ENCODE results near the gene USP43.

DNA sequence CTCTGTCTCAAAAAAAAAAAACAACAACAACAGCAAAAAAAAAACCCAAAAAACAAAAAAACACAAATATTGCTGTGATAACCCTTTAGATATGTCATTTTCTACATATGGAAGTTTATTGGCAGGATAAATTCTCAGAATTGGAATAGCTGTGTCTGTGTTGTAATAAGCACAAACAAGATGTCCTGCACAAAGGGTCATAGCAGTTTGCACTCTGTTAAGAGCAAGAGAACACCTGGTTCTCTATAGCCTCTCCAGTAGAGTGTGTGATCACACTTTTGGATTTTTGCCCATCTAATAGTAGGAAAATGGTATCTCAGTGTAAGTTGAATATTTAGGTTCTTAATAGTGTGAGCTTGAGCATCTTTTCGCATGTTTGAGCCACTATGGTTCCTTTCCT is 60.4 kb downstream of the USP43 start:
- TF ChIP-seq CTCF (IDR thresholded peaks at IDR 0.05) (no peak), ZFX (IDR thresholded peaks at IDR 0.05; ENCODE audit: borderline replicate concordance) (no peak)

All from 22Rv1 (cell line).